AG08396 (cell line): ENCODE results near the gene C17orf58.
"Not testable (repeated sequence)": the region's sequence is repeated elsewhere in the genome, so short reads cannot be mapped to it uniquely, and the experiment has no call there.

Experiments
- DNase-seq: peaks from one replicate; pipeline ENCODE4 v3.0.0; 2012; ENCODE audit warnings: low spot score, mixed read lengths

The C17orf58 gene

GRCh38 chr17:67996301-67997171 is at the start of gene C17orf58:
Gene C17orf58 (minus strand): TSS chr17:67996469. CDS start chr17:67996198, 271 bp downstream.
- DNase-seq, result peak; percentile 13

DNA sequence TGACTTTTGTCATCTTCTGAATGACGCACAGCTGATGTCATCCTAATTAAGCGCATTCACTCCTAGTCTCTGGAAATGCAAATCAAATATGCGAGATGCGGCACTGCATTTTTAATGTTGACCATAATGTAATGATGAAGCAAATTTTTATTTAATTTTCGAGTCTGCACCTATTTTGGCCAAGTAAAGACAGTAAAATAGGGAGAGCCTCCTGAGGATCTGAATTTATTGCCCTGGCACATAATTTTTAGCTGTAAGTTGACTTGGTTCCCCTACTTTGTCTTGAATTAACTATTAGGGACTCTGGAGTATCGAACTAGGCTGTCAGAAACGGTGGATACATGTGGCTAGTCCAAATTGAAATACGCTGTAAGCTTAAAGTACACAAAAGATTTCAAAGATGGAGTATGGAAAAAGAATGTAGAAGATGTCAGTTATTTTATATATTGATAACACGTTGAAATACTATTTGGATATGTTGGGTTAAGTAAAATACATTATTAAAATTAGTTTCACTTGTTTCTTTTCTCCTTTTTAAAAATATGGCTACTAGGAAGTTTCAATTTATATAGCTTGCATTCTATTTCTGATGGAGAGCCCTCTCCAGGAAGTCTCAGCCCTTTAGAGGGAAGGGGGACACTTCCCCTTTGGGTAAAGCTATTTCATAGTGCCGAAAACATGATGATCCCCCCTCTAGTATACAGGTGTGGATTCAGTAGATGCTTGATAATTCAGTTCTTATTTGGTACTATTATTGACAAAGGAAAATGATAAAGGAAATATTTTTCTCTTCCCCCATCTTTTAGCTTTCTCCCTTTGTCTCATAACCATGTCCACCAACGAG is 40.3 kb upstream of the C17orf58 start:
- no peak for DNase-seq

- DNase-seq, result peak; percentile 99
Measured at GRCh38 chr17:68035523-68036303, 39.4 kb upstream of the C17orf58 start, which contains the start of gene KPNA2. Gene KPNA2 (plus strand): TSS chr17:68035735. CDS start chr17:68037133, 1,398 bp downstream.

- DNase-seq, result no peak
Measured at GRCh38 chr17:68035131-68035522, 38.9 kb upstream of the C17orf58 start.

GRCh38 chr17:68034452-68034776 is 38.1 kb upstream of the C17orf58 start:
- DNase-seq, result no peak

GRCh38 chr17:68033636-68034451 is 37.6 kb upstream of the C17orf58 start:
- peak; percentile 55 for DNase-seq

DNA sequence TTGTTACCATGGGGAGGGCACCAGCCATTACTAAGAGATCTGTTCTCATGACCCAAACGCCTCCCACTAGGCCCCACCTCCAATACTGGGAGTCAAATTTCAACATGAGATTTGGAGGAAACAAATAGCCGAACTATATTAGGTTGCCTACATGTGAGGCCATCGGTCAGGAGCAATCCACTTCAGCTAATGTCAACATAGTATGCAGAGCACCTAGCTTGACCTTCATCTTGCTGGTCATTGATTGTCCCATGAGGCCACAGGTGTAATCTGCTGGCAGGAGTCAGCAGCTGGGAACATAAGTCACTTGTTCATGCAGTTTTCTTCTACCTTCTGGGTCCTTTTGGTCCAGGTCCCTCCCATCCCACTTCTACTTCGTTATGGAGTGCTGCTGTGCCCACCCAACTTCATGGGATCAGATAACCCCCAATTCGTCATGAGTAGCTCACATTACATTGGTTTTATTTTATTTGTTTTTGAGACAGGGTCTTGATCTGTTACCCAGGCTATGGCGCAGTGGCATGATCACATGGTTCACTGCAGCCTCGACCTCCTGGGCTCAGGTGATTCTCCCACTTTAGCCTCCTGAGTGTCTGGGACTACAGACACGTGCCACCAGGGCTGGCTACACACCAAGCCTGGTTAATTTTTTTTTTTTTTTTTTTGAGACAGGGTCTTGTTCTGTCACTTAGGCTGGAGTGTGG is 33.4 kb upstream of the C17orf58 start:
- no peak for DNase-seq

GRCh38 chr17:68022547-68022946 is 26.3 kb upstream of the C17orf58 start:
- not testable (repeated sequence) for DNase-seq

- DNase-seq, result no peak
Measured at GRCh38 chr17:68021963-68022362, 25.7 kb upstream of the C17orf58 start.

DNA sequence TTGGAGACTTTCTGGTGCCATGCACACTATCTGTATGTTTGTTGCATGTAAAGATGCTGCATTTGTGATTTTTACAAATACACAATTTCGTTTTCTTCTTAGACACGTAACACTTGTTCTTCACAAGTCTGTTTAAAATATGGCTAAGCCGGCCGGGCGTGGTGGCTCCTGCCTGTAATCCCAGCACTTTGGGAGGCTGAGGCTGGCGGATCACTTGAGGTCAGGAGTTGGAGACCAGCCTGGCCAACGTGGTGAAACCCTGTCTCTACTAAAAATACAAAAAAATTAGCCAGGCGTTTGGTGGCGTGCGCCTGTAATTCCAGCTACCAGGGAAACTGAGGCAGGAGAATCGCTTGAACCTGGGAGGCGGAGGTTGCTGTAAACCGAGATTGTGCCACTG is 24.5 kb upstream of the C17orf58 start:
- DNase-seq, result not testable (repeated sequence)

GRCh38 chr17:68020409-68020756 is 24.1 kb upstream of the C17orf58 start:
- no peak for DNase-seq

- DNase-seq, result peak; percentile 98
Measured at GRCh38 chr17:68019675-68020408, 23.6 kb upstream of the C17orf58 start.

DNA sequence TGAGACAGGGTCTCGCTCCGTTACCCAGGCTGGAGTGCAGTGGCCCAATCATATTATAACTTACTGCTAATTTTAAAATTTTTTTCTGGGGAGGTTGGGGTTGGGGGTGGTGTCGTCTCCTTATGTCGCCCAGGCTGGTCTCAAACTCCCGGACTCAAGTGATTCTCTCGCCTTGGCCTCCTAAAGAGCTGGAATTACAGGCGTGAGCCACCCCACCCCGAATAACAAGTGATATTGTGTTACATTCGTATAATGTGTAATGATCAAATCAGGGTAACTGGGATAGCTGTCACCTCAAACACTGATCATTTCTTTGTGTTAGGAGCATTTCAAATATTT is 23.0 kb upstream of the C17orf58 start:
- DNase-seq, result no peak

DNA sequence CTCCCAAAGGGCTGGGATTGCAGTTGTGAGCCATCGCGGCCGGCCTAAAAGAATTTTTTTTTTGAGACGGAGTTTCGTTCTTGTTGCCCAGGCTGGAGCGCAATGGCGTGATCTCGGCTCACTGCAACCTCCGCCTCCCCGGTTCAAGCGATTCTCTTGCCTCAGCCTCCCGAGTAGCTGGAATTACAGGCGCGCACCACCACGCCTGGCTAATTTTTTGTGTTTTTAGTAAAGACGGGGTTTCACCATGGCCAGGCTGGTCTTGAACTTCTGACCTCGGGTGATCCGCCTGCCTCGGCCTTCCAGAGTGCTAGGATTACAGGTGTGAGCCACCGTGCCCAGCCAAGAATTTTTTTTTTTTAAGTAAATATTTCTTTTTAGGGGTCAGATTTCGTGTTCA is 22.2 kb upstream of the C17orf58 start:
- not testable (repeated sequence) for DNase-seq

DNA sequence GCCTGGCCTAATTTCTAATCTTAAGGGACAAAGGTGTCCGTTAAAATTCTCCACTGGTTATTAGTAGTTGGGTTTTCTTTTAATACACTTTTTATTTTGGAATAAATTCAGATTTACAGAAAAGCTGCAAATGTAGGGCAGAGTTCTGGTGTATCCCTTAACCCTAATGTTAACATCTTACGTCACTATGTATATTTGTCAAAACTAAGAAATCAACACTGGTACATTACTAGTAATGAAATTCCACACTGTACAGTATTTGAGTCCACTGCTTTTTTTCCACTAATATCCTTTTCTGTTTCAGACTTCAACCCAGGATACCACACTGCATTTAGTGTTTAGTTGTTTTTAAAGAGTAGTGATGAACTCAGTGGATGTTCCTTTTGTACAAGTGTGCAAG is 20.6 kb upstream of the C17orf58 start:
- DNase-seq, result no peak

DNA sequence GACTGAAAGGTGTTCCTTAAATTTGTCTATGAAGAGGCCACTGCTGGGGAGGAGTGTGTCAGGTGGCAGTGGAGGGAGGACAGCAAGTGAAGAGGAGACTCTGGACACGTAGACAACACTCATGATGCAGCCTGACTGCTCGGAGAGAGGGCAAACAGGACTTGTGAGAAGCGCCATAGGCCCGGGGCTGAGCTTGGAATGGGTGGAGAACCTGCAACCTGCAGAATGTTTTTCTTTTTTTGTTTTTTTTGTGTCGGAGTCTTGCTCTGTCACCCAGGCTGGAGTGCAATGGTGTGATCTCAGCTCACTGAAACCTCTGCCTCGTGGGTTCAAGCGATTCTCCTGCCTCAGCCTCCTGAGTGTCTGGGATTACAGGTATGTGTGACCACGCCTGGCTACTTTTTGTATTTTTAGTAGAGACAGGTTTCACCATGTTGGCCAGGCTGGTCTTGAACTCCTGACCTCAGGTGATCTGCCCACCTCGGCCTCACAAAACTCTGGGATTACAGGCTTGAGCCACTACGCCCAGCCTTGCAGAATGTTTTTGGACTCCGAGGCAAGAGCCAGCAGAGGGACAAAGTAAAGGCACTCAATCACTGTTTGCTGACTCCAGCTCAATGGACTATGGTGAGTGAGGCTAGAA is 18.9 kb upstream of the C17orf58 start:
- no peak for DNase-seq

GRCh38 chr17:68013385-68013784 is 17.1 kb upstream of the C17orf58 start:
- DNase-seq, result no peak

- DNase-seq, result peak; percentile 34
Measured at GRCh38 chr17:68011199-68011665, 15.0 kb upstream of the C17orf58 start.

DNA sequence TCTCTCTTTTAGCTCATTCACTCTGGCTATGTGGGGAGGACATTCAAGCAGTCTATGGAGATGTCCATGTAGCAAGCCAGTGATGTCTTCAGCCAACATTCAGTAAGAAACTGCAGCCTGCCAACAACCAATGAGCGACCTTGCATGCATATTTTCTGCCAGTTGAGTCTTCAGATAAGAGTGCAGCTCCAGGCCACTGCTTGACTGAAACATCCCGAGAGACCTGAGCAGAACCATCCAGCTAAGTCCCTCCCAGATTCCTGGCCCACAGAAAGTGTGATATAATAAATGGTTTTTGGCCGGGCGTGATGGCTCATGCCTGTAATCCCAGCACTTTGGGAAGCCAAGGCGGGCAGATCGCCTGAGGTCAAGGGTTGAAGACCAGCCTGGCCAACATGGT is 10.5 kb upstream of the C17orf58 start:
- DNase-seq, result no peak

- no peak for DNase-seq
Measured at GRCh38 chr17:68004201-68004600, 7.9 kb upstream of the C17orf58 start.
